SK-N-SH treated with all-trans-retinoic acid at 6 μM for 48 hours (cell line): Measurements from ENCODE around the gene DHX30.

Source experiments
- ATAC-seq: fragments of 200-7000 bp; cut with Tn5 transposase; 3 replicates; pipeline ENCODE4 v1.9.1; 2020; ENCODE audit warnings: mild to moderate bottlenecking, moderate library complexity
- ARNTL ChIP-seq: fragments of 450-650 bp; formaldehyde crosslinking; IDR thresholded peaks from 2 replicates; pipeline ENCODE4 v1.5.0; 2020; ENCODE audit warnings: low read depth, mild to moderate bottlenecking, moderate library complexity, borderline replicate concordance
- BACH2 ChIP-seq: fragments of 250-450 bp; sonication (Bioruptor Pico); IDR thresholded peaks from 2 replicates; pipeline ENCODE4 v1.9.0; 2021; ENCODE audit warnings: mild to moderate bottlenecking, borderline replicate concordance
- CSDC2 ChIP-seq: fragments of 250-450 bp; sonication (Bioruptor Pico); IDR thresholded peaks from 2 replicates; pipeline ENCODE4 v1.5.0; 2020; ENCODE audit warnings: mild to moderate bottlenecking, moderate library complexity
- ESRRG ChIP-seq: fragments of 250-450 bp; sonication (Bioruptor Pico); IDR thresholded peaks from 2 replicates; pipeline ENCODE4 v1.6.1; 2021; ENCODE audit warnings: mild to moderate bottlenecking
- OSR1 ChIP-seq: fragments of 250-450 bp; sonication (Bioruptor Pico); IDR thresholded peaks from 2 replicates; pipeline ENCODE4 v1.8.0; 2022; ENCODE audit warnings: moderate library complexity, mild to moderate bottlenecking, inconsistent platforms
- PPARA ChIP-seq: fragments of 250-450 bp; sonication (Bioruptor Pico); IDR thresholded peaks from 2 replicates; pipeline ENCODE4 v1.5.0; 2020; ENCODE audit warnings: mild to moderate bottlenecking, borderline replicate concordance
- RARB ChIP-seq: fragments of 250-450 bp; sonication (Bioruptor Pico); IDR thresholded peaks from 2 replicates; pipeline ENCODE4 v1.8.0; 2021; ENCODE audit warnings: mild to moderate bottlenecking, moderate library complexity
- SNAI2 ChIP-seq: fragments of 250-450 bp; sonication (Bioruptor Pico); IDR thresholded peaks from 2 replicates; pipeline ENCODE4 v1.5.0; 2020; ENCODE audit warnings: mild to moderate bottlenecking, moderate library complexity
- TOX ChIP-seq: fragments of 250-450 bp; sonication (Bioruptor Pico); IDR thresholded peaks from 2 replicates; pipeline ENCODE4 v1.8.0; 2021; ENCODE audit warnings: mild to moderate bottlenecking, moderate library complexity, borderline replicate concordance
- TSHZ2 ChIP-seq: fragments of 250-450 bp; sonication (Bioruptor Pico); IDR thresholded peaks from 2 replicates; pipeline ENCODE4 v1.5.0; 2020; ENCODE audit warnings: mild to moderate bottlenecking, moderate library complexity
- ZFP3 ChIP-seq: fragments of 250-450 bp; sonication (Bioruptor Pico); IDR thresholded peaks from 2 replicates; pipeline ENCODE4 v1.5.0; 2020; ENCODE audit warnings: mild to moderate bottlenecking, moderate library complexity
- ZFP30 ChIP-seq: fragments of 450-650 bp; formaldehyde crosslinking; IDR thresholded peaks from 2 replicates; pipeline ENCODE4 v1.5.0; 2022; ENCODE audit warnings: mild to moderate bottlenecking, moderate library complexity
- ZNF565 ChIP-seq: fragments of 450-650 bp; formaldehyde crosslinking; conservative IDR thresholded peaks from 2 replicates; pipeline ENCODE4 v1.5.0; 2020; ENCODE audit warnings: low read depth, mild to moderate bottlenecking, moderate library complexity
- ZNF70 ChIP-seq: fragments of 450-650 bp; formaldehyde crosslinking; IDR thresholded peaks from 2 replicates; pipeline ENCODE4 v1.5.0; 2020; ENCODE audit warnings: mild to moderate bottlenecking, moderate library complexity
- ZNF8 ChIP-seq: fragments of 450-650 bp; formaldehyde crosslinking; IDR thresholded peaks from 2 replicates; pipeline ENCODE4 v1.5.0; 2020; ENCODE audit warnings: mild to moderate bottlenecking, moderate library complexity
- TF ChIP-seq, protein P1 (sequence below): fragments of 250-450 bp; sonication (Bioruptor Pico); IDR thresholded peaks from 2 replicates; pipeline ENCODE4 v1.5.1; 2021; ENCODE audit warnings: mild to moderate bottlenecking, moderate library complexity
- TF ChIP-seq, protein P2 (sequence below): fragments of 250-450 bp; sonication (Bioruptor Pico); IDR thresholded peaks from 2 replicates; pipeline ENCODE4 v1.8.0; 2021; ENCODE audit warnings: low read depth, mild to moderate bottlenecking, moderate library complexity, borderline replicate concordance
- TF ChIP-seq, protein P3 (sequence below): fragments of 250-450 bp; sonication (Bioruptor Pico); IDR thresholded peaks from 2 replicates; pipeline ENCODE4 v1.8.0; 2020; ENCODE audit warnings: mild to moderate bottlenecking, moderate library complexity, borderline replicate concordance
- TF ChIP-seq, protein P4 (sequence below): fragments of 250-450 bp; sonication (Bioruptor Pico); IDR thresholded peaks from 2 replicates; pipeline ENCODE4 v1.5.1; 2020; ENCODE audit warnings: low read depth, mild to moderate bottlenecking, moderate library complexity

Gene DHX30

GRCh38 chr3:47870702-47871260 lies 67.8 kb downstream of the DHX30 start:
- ATAC-seq, result no peak
- TF ChIP-seq SNAI2 (no peak), ZFP30 (CRISPR knock-in tag) (no peak), ARNTL (CRISPR knock-in tag) (no peak), RARB (CRISPR knock-in tag) (no peak), PPARA (CRISPR knock-in tag) (no peak), ZNF70 (CRISPR knock-in tag) (no peak), ZFP3 (no peak)
- TF ChIP-seq, protein P1, sequence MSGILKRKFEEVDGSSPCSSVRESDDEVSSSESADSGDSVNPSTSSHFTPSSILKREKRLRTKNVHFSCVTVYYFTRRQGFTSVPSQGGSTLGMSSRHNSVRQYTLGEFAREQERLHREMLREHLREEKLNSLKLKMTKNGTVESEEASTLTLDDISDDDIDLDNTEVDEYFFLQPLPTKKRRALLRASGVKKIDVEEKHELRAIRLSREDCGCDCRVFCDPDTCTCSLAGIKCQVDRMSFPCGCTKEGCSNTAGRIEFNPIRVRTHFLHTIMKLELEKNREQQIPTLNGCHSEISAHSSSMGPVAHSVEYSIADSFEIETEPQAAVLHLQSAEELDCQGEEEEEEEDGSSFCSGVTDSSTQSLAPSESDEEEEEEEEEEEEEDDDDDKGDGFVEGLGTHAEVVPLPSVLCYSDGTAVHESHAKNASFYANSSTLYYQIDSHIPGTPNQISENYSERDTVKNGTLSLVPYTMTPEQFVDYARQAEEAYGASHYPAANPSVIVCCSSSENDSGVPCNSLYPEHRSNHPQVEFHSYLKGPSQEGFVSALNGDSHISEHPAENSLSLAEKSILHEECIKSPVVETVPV (CRISPR knock-in tag), result no peak
- TF ChIP-seq, protein P2, sequence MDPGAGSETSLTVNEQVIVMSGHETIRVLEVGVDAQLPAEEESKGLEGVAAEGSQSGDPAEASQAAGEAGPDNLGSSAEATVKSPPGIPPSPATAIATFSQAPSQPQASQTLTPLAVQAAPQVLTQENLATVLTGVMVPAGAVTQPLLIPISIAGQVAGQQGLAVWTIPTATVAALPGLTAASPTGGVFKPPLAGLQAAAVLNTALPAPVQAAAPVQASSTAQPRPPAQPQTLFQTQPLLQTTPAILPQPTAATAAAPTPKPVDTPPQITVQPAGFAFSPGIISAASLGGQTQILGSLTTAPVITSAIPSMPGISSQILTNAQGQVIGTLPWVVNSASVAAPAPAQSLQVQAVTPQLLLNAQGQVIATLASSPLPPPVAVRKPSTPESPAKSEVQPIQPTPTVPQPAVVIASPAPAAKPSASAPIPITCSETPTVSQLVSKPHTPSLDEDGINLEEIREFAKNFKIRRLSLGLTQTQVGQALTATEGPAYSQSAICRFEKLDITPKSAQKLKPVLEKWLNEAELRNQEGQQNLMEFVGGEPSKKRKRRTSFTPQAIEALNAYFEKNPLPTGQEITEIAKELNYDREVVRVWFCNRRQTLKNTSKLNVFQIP, result no peak
- TF ChIP-seq, protein P3, sequence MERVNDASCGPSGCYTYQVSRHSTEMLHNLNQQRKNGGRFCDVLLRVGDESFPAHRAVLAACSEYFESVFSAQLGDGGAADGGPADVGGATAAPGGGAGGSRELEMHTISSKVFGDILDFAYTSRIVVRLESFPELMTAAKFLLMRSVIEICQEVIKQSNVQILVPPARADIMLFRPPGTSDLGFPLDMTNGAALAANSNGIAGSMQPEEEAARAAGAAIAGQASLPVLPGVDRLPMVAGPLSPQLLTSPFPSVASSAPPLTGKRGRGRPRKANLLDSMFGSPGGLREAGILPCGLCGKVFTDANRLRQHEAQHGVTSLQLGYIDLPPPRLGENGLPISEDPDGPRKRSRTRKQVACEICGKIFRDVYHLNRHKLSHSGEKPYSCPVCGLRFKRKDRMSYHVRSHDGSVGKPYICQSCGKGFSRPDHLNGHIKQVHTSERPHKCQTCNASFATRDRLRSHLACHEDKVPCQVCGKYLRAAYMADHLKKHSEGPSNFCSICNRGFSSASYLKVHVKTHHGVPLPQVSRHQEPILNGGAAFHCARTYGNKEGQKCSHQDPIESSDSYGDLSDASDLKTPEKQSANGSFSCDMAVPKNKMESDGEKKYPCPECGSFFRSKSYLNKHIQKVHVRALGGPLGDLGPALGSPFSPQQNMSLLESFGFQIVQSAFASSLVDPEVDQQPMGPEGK (CRISPR knock-in tag), result no peak

DNA sequence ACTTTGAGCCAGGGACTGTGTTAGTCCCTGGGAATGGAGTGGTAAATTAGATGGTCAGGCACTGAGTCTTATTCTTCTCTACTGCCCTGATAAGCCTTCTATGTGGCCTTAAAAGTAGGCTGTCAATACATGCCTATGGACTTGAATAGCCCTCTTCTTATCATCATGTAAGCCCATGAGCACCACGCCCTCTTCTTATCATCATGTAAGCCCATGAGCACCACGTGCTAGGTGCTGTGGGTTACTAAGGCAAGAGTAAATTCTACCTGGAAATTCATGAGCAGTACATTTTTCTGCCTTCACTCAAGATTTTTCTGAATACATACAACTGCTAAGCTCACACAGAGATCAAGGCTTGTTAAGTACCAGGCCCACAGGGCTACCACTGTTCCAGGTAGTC lies 68.5 kb downstream of the DHX30 start:
- no peak for TF ChIP-seq OSR1 (CRISPR knock-in tag)
- TF ChIP-seq ZNF8 (CRISPR knock-in tag), result no peak
- no peak for TF ChIP-seq TOX
- TF ChIP-seq ZNF70 (CRISPR knock-in tag), result no peak
- TF ChIP-seq, all 23 proteins: peak for 0
- ATAC-seq, result no peak

DNA sequence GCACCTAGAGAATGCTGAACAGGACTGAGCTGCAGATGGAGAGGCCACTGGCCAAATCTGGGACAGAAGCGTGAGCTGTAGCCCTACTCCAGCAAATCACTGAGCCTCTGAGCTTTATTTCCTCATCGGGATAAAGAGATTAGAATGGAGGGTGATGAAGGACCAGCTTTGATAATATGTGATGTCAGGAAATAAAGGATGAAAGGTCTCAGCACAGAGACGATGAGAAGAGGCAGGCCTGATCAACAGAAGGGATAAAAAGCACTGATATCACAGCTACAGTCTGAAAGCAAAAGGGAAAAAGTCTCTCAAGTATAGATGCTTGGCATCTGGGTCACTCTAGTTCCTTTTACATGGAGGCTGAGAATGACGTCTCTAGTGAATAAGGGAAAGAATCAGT lies 70.0 kb downstream of the DHX30 start:
- ATAC-seq, result no peak
- TF ChIP-seq, protein P4, sequence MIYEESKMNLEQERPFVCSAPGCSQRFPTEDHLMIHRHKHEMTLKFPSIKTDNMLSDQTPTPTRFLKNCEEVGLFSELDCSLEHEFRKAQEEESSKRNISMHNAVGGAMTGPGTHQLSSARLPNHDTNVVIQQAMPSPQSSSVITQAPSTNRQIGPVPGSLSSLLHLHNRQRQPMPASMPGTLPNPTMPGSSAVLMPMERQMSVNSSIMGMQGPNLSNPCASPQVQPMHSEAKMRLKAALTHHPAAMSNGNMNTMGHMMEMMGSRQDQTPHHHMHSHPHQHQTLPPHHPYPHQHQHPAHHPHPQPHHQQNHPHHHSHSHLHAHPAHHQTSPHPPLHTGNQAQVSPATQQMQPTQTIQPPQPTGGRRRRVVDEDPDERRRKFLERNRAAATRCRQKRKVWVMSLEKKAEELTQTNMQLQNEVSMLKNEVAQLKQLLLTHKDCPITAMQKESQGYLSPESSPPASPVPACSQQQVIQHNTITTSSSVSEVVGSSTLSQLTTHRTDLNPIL, result no peak
- TF ChIP-seq, protein P2, result no peak
- TF ChIP-seq SNAI2 (no peak), ESRRG (no peak), BACH2 (no peak), TSHZ2 (CRISPR knock-in tag) (no peak), RARB (CRISPR knock-in tag) (no peak), PPARA (CRISPR knock-in tag) (no peak), CSDC2 (CRISPR knock-in tag) (no peak), ZNF8 (CRISPR knock-in tag) (no peak), ARNTL (CRISPR knock-in tag) (no peak), ZNF565 (CRISPR knock-in tag) (no peak), ZFP30 (CRISPR knock-in tag) (no peak)
- TF ChIP-seq, protein P3 (CRISPR knock-in tag), result no peak
